Smooth muscle cell (in vitro differentiated cells): Measurements from ENCODE around the gene DUSP19. TPM values are rescaled to one million over a fixed set of nuclear protein-coding genes. Genes with fewer than 3 reads are reported as not detected.

ENCODE experiments used
- DNase-seq: peaks from one replicate; lab custom pipeline; 2025; ENCODE audit not compliant: unreplicated experiment; lab: John Stamatoyannopoulos, UW
- H2AFZ ChIP-seq: fragments of 200-600 bp; sonication (generic); 2 replicates; pipeline ENCODE4 v1.6.0; 2016; ENCODE audit warnings: antibody characterized with exemption, low read depth, mild to moderate bottlenecking
- H3F3A ChIP-seq: fragments of 200-600 bp; sonication (generic); 2 replicates; pipeline ENCODE4 v1.6.0; 2017; ENCODE audit warnings: antibody characterized with exemption, low read depth
- H3K27ac ChIP-seq: fragments of 200-600 bp; sonication (generic); 2 replicates; pipeline ENCODE4 v1.5.1; 2016; ENCODE audit warnings: low read depth, mild to moderate bottlenecking
- H3K27me3 ChIP-seq: fragments of 200-600 bp; sonication (generic); 2 replicates; pipeline ENCODE4 v1.6.1; 2016; ENCODE audit warnings: low read depth, mild to moderate bottlenecking
- H3K36me3 ChIP-seq: fragments of 200-600 bp; sonication (generic); 2 replicates; pipeline ENCODE4 v1.5.1; 2016; ENCODE audit warnings: low read depth
- H3K4me1 ChIP-seq: fragments of 200-600 bp; sonication (generic); 2 replicates; pipeline ENCODE4 v1.5.1; 2016; ENCODE audit warnings: low read depth
- H3K4me2 ChIP-seq: fragments of 200-600 bp; sonication (generic); 2 replicates; pipeline ENCODE4 v1.6.0; 2016; ENCODE audit warnings: mild to moderate bottlenecking
- H3K4me3 ChIP-seq: fragments of 200-600 bp; sonication (generic); 2 replicates; pipeline ENCODE4 v1.5.1; 2016; ENCODE audit warnings: mild to moderate bottlenecking
- H3K79me2 ChIP-seq: fragments of 200-600 bp; sonication (generic); 2 replicates; pipeline ENCODE4 v1.6.0; 2016; ENCODE audit warnings: low read depth, mild to moderate bottlenecking
- H3K9ac ChIP-seq: fragments of 200-600 bp; sonication (generic); 2 replicates; pipeline ENCODE4 v1.6.0; 2016; ENCODE audit warnings: low read depth
- H3K9me3 ChIP-seq: fragments of 200-600 bp; sonication (generic); replicated peaks from 2 replicates; pipeline ENCODE4 v1.5.1; 2016; ENCODE audit warnings: low read depth
- H4K20me1 ChIP-seq: fragments of 200-600 bp; sonication (generic); 2 replicates; pipeline ENCODE4 v1.6.0; 2016; ENCODE audit warnings: low read depth
- CTCF ChIP-seq: fragments of 200-600 bp; sonication (generic); IDR thresholded peaks from 2 replicates; pipeline ENCODE4 v1.5.1; 2017; ENCODE audit warnings: borderline replicate concordance, mild to moderate bottlenecking, antibody characterized with exemption; ENCODE audit not compliant: insufficient read depth, poor library complexity, severe bottlenecking
- WGBS: methylation state at CpG from one replicate; pipeline ENCODE4 v1.1.7; 2016; ENCODE audit warnings: low lambda C conversion rate; 5-methylcytosine and 5-hydroxymethylcytosine counted together
- polyA plus RNA-seq: library from polyadenylated mRNA; unstranded; fragments of >200 nt; fragmentation: Nextera tagmentation; extraction: Ambion mirVana; gene quantifications from 2 replicates; pipeline ENCODE4 v1.2.1, GENCODE V29; 2016
- total RNA-seq: library from RNA; depleted of rRNA; stranded (reverse); fragments of >200 nt; gene quantifications from 2 replicates; pipeline ENCODE4 v1.2.3, GENCODE V29; 2014

The DUSP19 gene
- total and polyA plus RNA-seq, 2 experiments from 2014 or later, result 0.70 to 1.2 TPM

- no peak overlapping the region for H3K4me2 ChIP-seq
- WGBS, result 53% methylated on average over 5 of the region's 5 CpGs
- H4K20me1 ChIP-seq, result no peaks in the 10 kb centered on the region
- no peak overlapping the region for H3K4me3 ChIP-seq
- no peaks in the 10 kb centered on the region for H3K9me3 ChIP-seq
- no peak overlapping the region for H3K27ac ChIP-seq
- no peaks in the 10 kb centered on the region for H3K36me3 ChIP-seq
- H3K27me3 ChIP-seq, result no peaks in the 10 kb centered on the region
- no peak overlapping the region for H3K9ac ChIP-seq
- no peak for DNase-seq
- H3F3A ChIP-seq, result no peaks in the 10 kb centered on the region
- H2AFZ ChIP-seq, result no peak overlapping the region
- no peaks in the 10 kb centered on the region for H3K79me2 ChIP-seq
- TF ChIP-seq CTCF, result no peak
- peaks cover 6% of the 10 kb centered on the region for H3K4me1 ChIP-seq
Observed at GRCh38 chr2:183049420-183049819, 29.1 kb upstream of the DUSP19 start.

DNA sequence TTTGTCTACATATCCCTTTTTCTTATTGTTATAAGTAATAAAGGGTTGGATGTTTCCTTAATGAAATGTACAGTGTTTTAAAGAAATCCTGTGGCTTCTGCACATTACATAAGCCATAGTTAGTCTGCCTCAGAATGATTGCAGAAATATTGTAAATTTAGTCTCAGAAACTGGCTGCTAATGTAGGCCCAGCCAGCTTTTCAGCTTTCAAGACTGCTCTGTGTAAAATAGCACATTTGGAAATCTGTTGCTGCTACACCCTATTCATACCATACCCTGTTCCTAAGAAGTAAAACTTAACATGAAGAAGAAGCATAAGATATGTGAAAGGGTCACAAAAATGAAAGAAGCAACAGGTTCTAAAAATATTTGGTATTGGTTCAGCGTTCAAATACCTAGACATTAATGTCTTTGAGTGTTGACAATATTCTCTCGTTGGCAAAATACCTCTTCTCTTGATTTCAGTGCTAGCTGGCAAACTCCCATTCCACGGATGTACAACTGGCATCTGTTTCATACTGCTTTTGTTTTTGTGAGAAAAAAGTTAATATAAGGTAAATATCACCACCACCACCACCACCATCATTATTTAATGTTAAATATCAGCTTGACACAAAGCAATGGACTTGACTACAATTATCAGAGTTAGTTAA is 21.1 kb upstream of the DUSP19 start:
- Histone ChIP-seq H4K20me1 (no peaks in the 10 kb centered on the region), H3K27ac (no peak overlapping the region), H3K4me1 (no peaks in the 10 kb centered on the region), H3K79me2 (no peaks in the 10 kb centered on the region), H3K4me2 (no peak overlapping the region), H3K9me3 (no peaks in the 10 kb centered on the region), H3K9ac (no peak overlapping the region), H3K36me3 (no peaks in the 10 kb centered on the region), H3K27me3 (no peaks in the 10 kb centered on the region), H3K4me3 (no peak overlapping the region), H2AFZ (peak overlapping the region; percentile 64), H3F3A (no peaks in the 10 kb centered on the region)
- DNase-seq, result no peak
- no peak for TF ChIP-seq CTCF
- WGBS, result 94% methylated on average over 3 of the region's 3 CpGs

DNA sequence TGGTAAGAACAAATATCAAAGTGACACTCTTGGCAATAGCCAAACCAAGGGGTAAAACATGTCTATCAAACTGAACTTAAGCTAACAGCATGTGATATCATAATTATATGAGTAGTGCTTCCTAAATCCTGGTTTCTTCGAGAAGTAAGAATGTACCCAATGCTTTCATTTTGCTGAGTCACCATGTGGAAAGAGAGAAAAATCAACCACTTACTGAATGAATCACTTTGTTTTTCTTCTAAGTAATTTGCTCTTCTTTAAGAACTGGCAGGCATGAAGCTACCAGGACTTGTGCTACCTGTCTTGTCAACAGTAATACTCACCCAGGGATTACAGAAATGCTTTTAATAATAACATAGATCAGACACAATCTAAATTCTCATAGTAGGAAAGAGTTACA is 19.0 kb upstream of the DUSP19 start:
- Histone ChIP-seq H3K4me2 (peak overlapping the region; percentile 45), H3K27me3 (no peaks in the 10 kb centered on the region), H3K9me3 (no peaks in the 10 kb centered on the region), H3K27ac (peak overlapping the region; percentile 59), H3K4me3 (no peak overlapping the region), H2AFZ (no peak overlapping the region), H3K4me1 (no peaks in the 10 kb centered on the region), H4K20me1 (no peaks in the 10 kb centered on the region), H3K9ac (no peak overlapping the region), H3K36me3 (no peaks in the 10 kb centered on the region), H3F3A (no peaks in the 10 kb centered on the region), H3K79me2 (no peaks in the 10 kb centered on the region)
- DNase-seq, result no peak
- 4% methylated on average over 1 of the region's 1 CpG for WGBS
- TF ChIP-seq CTCF, result no peak
